HepG2 (cell line): ENCODE data around the gene CX3CR1. TPM values are rescaled to one million over a fixed set of nuclear protein-coding genes. Genes with fewer than 3 reads are reported as not detected.

Source experiments
- ATAC-seq: fragments of 200-7000 bp; cut with Tn5 transposase; 3 replicates; pipeline ENCODE4 v1.9.1; 2020; ENCODE audit warnings: mild to moderate bottlenecking, moderate library complexity
- BruUV-seq: library from RNA; stranded (reverse); fragments of 400-500 nt; replicated peaks from 2 replicates; lab custom pipeline; 2021; lab: Mats Ljungman, UMichigan
- CTCF ChIA-PET: fragments of 300-600 bp; formaldehyde crosslinking; extraction: SDS; loops from one replicate; lab custom pipeline; 2021; ENCODE audit warnings: low total read pairs, inconsistent platforms, low intra/inter-chr PET ratio; lab: Yijun Ruan, JAX
- POLR2A ChIA-PET: fragments of 350-600 bp; sonication (Branson Sonifier 250); formaldehyde crosslinking; loops from one replicate; lab custom pipeline; 2020; ENCODE audit warnings: antibody characterized with exemption, inconsistent platforms; lab: Yijun Ruan, JAX
- DNase-seq: peaks from one replicate; pipeline ENCODE4 v3.0.0-alpha.2; 2015; ENCODE audit warnings: low spot score
- FAIRE-seq: peaks from 3 replicates; lab custom pipeline; 2011; peaks lifted over from hg19 to GRCh38; lab: Jason Lieb, UNC
- H2AFZ ChIP-seq: one replicate; pipeline ENCODE4 v1.6.1; 2011; ENCODE audit warnings: low read length, inconsistent platforms
- H3K27ac ChIP-seq: fragments of 300-600 bp; 3 replicates; pipeline ENCODE4 v1.8.0; 2011; ENCODE audit warnings: mixed run types, mild to moderate bottlenecking, mixed read lengths, low read length, inconsistent platforms; ENCODE audit not compliant: insufficient read depth; ENCODE audit errors: extremely low read length
- H3K27me3 ChIP-seq, 2 experiments: fragments of 200-600 bp in 1 of 2; 2 replicates in 1 of 2; 3 replicates in 1 of 2; pipeline versions ENCODE4 v1.6.0 to v1.8.0; 2011; ENCODE audit warnings: low read length in 2 of 2, mild to moderate bottlenecking in 2 of 2, moderate library complexity in 2 of 2, inconsistent platforms in 1 of 2; ENCODE audit not compliant: insufficient read depth in 2 of 2, control insufficient read depth in 1 of 2
- H3K36me3 ChIP-seq, 2 experiments: fragments of 200-600 bp in 1 of 2; replicated peaks in 1 of 2; 2 replicates in 1 of 2; 3 replicates in 1 of 2; pipeline versions ENCODE4 v1.5.1 to v1.8.0; 2011; ENCODE audit warnings: low read length in 2 of 2, inconsistent platforms in 1 of 2; ENCODE audit not compliant: insufficient read depth in 2 of 2, control insufficient read depth in 1 of 2
- H3K4me1 ChIP-seq: 2 replicates; pipeline ENCODE4 v1.5.1; 2012; ENCODE audit warnings: low read length, inconsistent platforms; ENCODE audit not compliant: insufficient read depth
- H3K4me2 ChIP-seq: 2 replicates; pipeline ENCODE4 v1.6.0; 2011; ENCODE audit warnings: low read depth, low read length, inconsistent platforms
- H3K4me3 ChIP-seq, 3 experiments: fragments of 200-600 bp in 1 of 3; sonication (generic), shearing (Covaris generic) in 1 of 3; replicated peaks in 1 of 3; 2 replicates each; pipeline ENCODE4 v1.5.1; 2011 to 2016; ENCODE audit warnings: low read length in 3 of 3, inconsistent platforms in 2 of 3, low read depth in 2 of 3, mild to moderate bottlenecking in 2 of 3, control low read depth in 1 of 3, mixed read lengths in 1 of 3; ENCODE audit not compliant: insufficient read depth in 1 of 3
- H3K79me2 ChIP-seq: one replicate; pipeline ENCODE4 v1.6.1; 2011; ENCODE audit warnings: low read length, inconsistent platforms; ENCODE audit not compliant: insufficient read depth
- H3K9ac ChIP-seq: 2 replicates; pipeline ENCODE4 v1.6.0; 2011; ENCODE audit warnings: mild to moderate bottlenecking, low read depth, low read length, inconsistent platforms; ENCODE audit not compliant: insufficient read depth
- H3K9me3 ChIP-seq: 2 replicates; pipeline ENCODE4 v1.5.1; 2012; ENCODE audit warnings: mild to moderate bottlenecking, low read length
- H4K20me1 ChIP-seq: 2 replicates; pipeline ENCODE4 v1.6.0; 2011; ENCODE audit warnings: inconsistent platforms, mild to moderate bottlenecking, low read length, moderate library complexity; ENCODE audit not compliant: insufficient read depth
- MBD4 ChIP-seq: IDR thresholded peaks from 2 replicates; pipeline ENCODE4 v1.6.1; 2012; ENCODE audit warnings: low read length, inconsistent platforms, borderline replicate concordance
- NFIB ChIP-seq: sonication (generic); formaldehyde crosslinking; IDR thresholded peaks from 2 replicates; pipeline ENCODE4 v1.9.0; 2021; ENCODE audit warnings: missing genetic modification reagents, mild to moderate bottlenecking, borderline replicate concordance
- PHF21A ChIP-seq: sonication (generic); formaldehyde crosslinking; IDR thresholded peaks from 2 replicates; pipeline ENCODE4 v1.5.0; 2020; ENCODE audit warnings: mild to moderate bottlenecking, missing genetic modification reagents
- PHF8 ChIP-seq: sonication (generic); formaldehyde crosslinking; IDR thresholded peaks from 2 replicates; pipeline ENCODE4 v1.5.0; 2020; ENCODE audit warnings: missing genetic modification reagents
- RERE ChIP-seq: IDR thresholded peaks from 2 replicates; pipeline ENCODE4 v1.6.1; 2016; ENCODE audit warnings: low read depth, missing genetic modification reagents, missing compliant biosample characterization
- ZBED4 ChIP-seq: sonication (generic); formaldehyde crosslinking; IDR thresholded peaks from 2 replicates; pipeline ENCODE4 v1.4.0; 2020; ENCODE audit warnings: missing genetic modification reagents, borderline replicate concordance
- ZNF230 ChIP-seq: sonication (generic); formaldehyde crosslinking; IDR thresholded peaks from 2 replicates; pipeline ENCODE4 v1.4.0; 2020; ENCODE audit warnings: mild to moderate bottlenecking, missing genetic modification reagents
- ZNF280B ChIP-seq: sonication (generic); formaldehyde crosslinking; IDR thresholded peaks from 2 replicates; pipeline ENCODE4 v1.5.0; 2020; ENCODE audit warnings: missing genetic modification reagents, mild to moderate bottlenecking, borderline replicate concordance
- ZNF354B ChIP-seq: sonication (generic); formaldehyde crosslinking; IDR thresholded peaks from 2 replicates; pipeline ENCODE4 v1.8.0; 2022; ENCODE audit warnings: mild to moderate bottlenecking, missing genetic modification reagents
- ZNF567 ChIP-seq: sonication (generic); formaldehyde crosslinking; IDR thresholded peaks from 2 replicates; pipeline ENCODE4 v1.8.1; 2023; ENCODE audit warnings: mild to moderate bottlenecking, missing genetic modification reagents, borderline replicate concordance
- ZNF576 ChIP-seq: sonication (generic); formaldehyde crosslinking; IDR thresholded peaks from 2 replicates; pipeline ENCODE4 v1.4.0; 2020; ENCODE audit warnings: mild to moderate bottlenecking, missing genetic modification reagents
- ZNF577 ChIP-seq: sonication (generic); formaldehyde crosslinking; IDR thresholded peaks from 2 replicates; pipeline ENCODE4 v1.4.0; 2020; ENCODE audit warnings: mild to moderate bottlenecking, low read depth, missing genetic modification reagents, borderline replicate concordance
- ZNF766 ChIP-seq: sonication (generic); formaldehyde crosslinking; IDR thresholded peaks from 2 replicates; pipeline ENCODE4 v1.5.0; 2020; ENCODE audit warnings: missing genetic modification reagents, borderline replicate concordance
- WGBS: methylation state at CpG from one replicate; pipeline ENCODE4 v1.1.6; 2017; ENCODE audit warnings: low lambda C conversion rate; 5-methylcytosine and 5-hydroxymethylcytosine counted together
- in situ Hi-C: cut with HindIII; loops from 2 replicates; pipeline ENCODE4 v1.10.0; 2017; ENCODE audit warnings: low pct_unique_long_range_greater_than_20kb; ENCODE audit not compliant: extremely low pct_ligation_motif_present
- intact Hi-C: fragments of 100-400 bp; cut with micrococcal nuclease; formaldehyde crosslinking; loops from one replicate; pipeline ENCODE4 v1.10.0; 2022; ENCODE audit not compliant: unreplicated experiment
- polyA plus RNA-seq, 8 experiments: library from polyadenylated mRNA; depleted of rRNA in 3 of 8; stranded (reverse) in 7 of 8; unstranded in 1 of 8; fragments of >200 nt; fragmentation: Illumina TruSeq in 4 of 8; extraction: Trizol in 4 of 8; gene quantifications; 2 replicates each; pipeline versions ENCODE4 v1.2.1 to v1.2.3, GENCODE V29; 2011 to 2016; ENCODE audit warnings: low read depth in 4 of 8, missing spikeins in 1 of 8, mixed read lengths in 1 of 8; ENCODE audit not compliant: insufficient read depth in 1 of 8
- total RNA-seq, 5 experiments: library from RNA; depleted of rRNA; stranded (reverse); fragments of >200 nt; fragmentation: Illumina TruSeq; extraction: Trizol; gene quantifications; 2 replicates each; pipeline ENCODE4 v1.2.3, GENCODE V29; 2016; ENCODE audit warnings: low read depth in 1 of 5

Gene CX3CR1
- total and polyA plus RNA-seq, 2 of the 13 experiments (the other 11 are each of a cell fraction or from before 2014, with no cell fraction given), result not detected

GRCh38 chr3:39315420-39315819 is 35.6 kb upstream of the CX3CR1 start:
- Histone ChIP-seq H3K9me3 (peaks cover 28% of the 10 kb centered on the region), H3K4me2 (no peak overlapping the region), H2AFZ (no peak overlapping the region), H3K36me3 (no peaks in the 10 kb centered on the region), H3K9ac (no peak overlapping the region), H3K4me3 (no peak overlapping the region), H4K20me1 (no peaks in the 10 kb centered on the region), H3K4me1 (peaks cover 27% of the 10 kb centered on the region), H3K79me2 (no peaks in the 10 kb centered on the region), H3K27ac (no peak overlapping the region), H3K27me3 (no peaks in the 10 kb centered on the region)
- no peak for ATAC-seq
- DNase-seq, result no peak
- FAIRE-seq, result no peak
- in situ Hi-C loops, result no loop called here
- 76% methylated on average over 1 of the region's 1 CpG for WGBS
- intact Hi-C loops, result no loop called here
- ChIA-PET CTCF (no interaction called here), POLR2A (no interaction called here)
- BruUV-seq, result no TSS peak
- TF ChIP-seq MBD4 (no peak), ZNF280B (CRISPR knock-in tag) (no peak), ZNF576 (CRISPR knock-in tag) (no peak), PHF21A (CRISPR knock-in tag) (no peak), RERE (CRISPR knock-in tag) (no peak), ZNF577 (CRISPR knock-in tag) (no peak), PHF8 (CRISPR knock-in tag) (no peak), ZNF567 (CRISPR knock-in tag) (no peak), ZNF230 (no peak), ZNF766 (CRISPR knock-in tag) (no peak), ZNF354B (CRISPR knock-in tag) (no peak), NFIB (CRISPR knock-in tag) (no peak), ZBED4 (CRISPR knock-in tag) (no peak)
